ENCODE data around the gene GPR160.
A peak's percentile ranks its signal among the peaks of the same experiment; 100 is the strongest.

Gene GPR160

DNA sequence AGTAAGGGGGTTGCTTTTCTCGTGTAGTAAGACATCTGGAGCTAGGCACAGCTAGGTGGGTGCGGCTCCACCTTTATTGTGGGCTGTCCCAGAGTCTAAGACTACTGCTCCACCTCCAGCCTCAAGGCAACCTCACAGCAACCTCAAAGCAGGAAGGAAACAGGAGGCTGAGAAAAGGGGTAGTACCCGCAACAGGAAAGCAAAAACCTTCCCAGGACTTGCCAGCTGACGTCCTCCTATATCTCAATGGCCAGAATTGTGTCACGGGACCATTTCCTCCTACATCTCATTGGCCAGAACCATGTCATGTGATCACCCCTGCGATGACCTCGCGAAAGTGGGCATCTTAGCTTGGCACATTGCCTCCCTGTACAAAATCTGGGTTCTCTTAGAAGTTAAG lies 4.3 kb upstream of the GPR160 start:
- DNase-seq = peak; percentile 66

DNA sequence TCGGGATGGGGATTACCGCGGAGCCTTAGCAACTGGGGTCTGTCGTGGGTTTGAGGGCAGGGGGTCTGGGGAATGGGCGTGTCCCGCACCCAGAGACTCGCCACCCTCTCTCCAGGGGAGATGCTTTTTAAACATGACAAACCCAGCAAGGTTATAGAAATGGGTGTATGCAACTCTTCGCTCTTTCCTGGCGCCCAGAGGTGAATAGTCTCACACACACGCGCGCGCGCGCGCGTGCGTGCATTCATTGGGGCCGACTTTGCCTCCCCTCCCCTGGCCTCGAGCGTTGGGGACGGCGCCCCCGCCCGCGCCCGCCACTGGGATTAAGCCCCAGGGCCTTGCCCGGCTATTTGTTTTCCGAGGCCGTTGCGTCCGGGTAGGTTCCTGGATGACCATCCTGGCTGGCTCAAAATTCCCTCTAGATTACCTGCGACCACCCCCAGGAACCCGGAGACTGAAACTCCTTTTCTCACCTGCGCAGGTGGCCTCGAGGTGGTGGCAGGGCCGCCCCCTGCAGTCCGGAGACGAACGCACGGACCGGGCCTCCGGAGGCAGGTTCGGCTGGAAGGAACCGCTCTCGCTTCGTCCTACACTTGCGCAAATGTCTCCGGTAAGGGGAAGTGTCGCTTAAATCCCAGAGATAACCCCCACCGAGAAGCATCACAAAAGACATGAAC lies 777 bp downstream of the GPR160 start:
- peak; percentile 67 for DNase-seq

DNA sequence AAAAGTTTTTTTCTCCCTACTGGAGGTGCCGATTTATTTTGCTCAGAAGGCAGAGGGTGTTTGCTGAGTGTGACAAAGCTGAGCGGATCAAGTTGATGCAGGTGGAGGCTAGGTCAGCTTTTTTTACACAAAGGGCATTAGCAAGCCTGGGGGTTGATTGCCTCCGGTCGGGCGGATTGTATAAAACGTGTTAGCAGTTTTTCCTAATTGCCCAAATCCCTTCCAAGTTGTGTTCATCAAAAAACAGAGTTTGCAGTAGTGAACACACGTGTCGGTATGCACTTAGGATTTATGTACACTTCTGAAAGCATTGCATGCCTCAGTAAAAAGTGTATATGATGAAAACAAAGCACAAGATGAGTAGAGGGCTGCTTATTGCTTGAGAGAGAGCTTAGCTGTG lies 2.6 kb downstream of the GPR160 start:
- no peak for DNase-seq

DNA sequence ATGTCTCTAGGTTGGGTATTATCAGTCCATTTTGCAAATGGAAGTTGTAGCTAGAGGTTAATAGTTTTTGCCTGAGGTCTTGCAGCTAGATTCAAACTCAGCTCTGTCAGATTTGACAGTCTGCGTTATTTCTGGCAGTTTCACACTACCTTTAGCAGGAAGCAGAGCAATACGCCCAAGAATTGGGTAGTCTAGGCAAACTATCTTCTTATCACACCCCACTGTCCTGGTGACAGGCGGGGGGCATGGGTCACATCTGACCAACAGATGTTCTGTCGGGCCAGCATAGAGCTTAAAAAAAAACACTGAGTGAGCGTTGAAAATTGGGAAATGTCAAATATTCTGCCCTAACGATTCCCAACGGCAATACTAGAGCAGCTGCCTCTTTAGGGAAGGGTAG lies 5.7 kb downstream of the GPR160 start:
- no peak for DNase-seq

DNA sequence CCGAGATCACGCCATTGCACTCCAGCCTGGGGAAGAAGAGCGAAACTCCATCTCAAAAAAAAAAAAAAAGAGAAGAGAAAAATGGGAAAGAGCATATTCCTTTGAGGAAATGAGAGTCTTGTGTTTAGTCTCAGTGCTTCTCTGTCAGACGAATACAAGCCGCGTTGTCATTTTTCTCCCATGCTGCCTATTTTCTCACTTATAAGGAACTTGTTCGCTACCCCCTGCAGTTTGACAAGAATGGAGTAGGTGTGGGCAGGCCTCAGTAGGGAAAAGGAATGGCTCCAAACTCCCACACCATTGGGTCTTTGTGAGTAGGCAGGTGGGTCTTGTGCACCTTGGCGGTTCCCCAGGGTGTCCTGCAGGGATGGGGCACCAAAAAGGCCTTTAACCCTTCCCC lies 6.5 kb downstream of the GPR160 start:
- DNase-seq = no peak

DNA sequence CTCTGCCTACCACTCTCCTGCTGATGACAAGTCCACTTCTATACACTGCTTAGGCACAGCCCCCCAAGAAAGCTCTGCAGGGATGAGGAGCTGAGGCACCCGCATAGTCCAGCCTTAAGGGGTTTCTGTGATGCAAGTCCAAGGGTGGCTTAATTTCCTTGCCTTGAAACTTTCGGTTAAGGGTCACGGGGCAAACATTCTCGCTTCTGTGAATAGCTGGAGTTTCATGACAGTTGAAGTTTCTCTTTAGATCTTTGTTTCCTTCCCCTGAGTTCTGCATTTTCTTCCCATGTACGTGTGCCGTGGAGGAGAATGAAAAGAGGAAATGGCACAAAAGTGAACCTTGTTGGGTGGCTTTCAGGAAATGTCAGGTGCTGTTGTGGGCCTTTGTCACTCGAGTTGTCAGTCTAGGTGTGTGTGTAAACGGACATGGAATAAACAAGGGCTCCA lies 7.0 kb downstream of the GPR160 start:
- no peak for DNase-seq

DNA sequence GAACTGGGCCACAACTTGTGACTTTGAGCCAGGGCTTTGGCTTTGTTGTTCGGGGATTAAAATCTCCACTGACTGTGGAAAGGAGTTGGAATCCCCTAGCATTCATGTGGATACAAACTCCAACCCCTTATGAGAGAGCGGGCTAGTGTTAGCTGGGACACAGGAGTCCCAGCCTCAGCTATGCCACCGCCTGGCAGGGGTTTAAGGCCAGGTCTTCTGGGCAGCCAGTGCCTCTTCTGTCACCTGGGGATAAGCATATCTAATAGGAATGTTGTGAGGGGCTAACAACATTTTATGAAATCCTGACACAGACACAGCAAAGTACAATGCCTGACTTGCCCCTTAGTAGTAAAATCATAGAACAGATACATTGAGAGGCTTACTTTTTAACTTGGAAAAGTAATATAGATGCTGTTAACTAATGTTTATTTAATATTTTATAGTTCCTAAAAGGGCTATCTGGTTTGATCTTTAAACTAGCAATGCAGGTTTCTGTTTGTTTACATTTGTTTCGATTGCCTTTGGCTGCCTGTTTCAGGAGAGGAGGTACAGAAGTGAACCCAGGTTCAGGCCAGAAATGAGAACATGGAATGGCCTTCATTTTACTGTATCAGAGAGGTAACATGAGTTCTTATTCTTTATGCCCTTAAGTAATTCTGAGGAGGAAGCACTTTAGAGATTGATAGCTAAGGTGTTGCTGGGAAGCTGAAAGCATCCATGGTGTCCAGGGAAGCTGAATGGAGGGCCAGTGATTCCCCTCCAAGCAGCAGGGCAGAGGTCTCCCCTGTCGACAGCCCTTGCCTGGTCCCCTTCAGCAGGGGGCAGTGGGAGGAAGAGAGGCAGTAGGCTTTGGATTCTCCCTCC lies 8.7 kb downstream of the GPR160 start:
- DNase-seq = no peak

DNA sequence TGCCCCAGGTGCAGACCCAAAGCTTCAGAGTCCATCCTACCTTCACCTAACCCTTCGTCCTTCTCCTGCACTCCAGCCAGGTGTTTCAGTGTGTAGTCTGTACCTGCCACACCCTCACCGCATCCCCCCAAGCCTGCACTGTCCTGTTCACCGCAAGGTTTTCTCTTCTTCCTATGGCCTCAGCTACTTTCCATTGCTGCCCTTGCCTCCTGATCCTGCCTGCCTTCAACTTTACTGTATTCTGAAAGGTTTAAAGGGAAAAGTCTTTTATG lies 9.3 kb downstream of the GPR160 start:
- no peak for DNase-seq

DNA sequence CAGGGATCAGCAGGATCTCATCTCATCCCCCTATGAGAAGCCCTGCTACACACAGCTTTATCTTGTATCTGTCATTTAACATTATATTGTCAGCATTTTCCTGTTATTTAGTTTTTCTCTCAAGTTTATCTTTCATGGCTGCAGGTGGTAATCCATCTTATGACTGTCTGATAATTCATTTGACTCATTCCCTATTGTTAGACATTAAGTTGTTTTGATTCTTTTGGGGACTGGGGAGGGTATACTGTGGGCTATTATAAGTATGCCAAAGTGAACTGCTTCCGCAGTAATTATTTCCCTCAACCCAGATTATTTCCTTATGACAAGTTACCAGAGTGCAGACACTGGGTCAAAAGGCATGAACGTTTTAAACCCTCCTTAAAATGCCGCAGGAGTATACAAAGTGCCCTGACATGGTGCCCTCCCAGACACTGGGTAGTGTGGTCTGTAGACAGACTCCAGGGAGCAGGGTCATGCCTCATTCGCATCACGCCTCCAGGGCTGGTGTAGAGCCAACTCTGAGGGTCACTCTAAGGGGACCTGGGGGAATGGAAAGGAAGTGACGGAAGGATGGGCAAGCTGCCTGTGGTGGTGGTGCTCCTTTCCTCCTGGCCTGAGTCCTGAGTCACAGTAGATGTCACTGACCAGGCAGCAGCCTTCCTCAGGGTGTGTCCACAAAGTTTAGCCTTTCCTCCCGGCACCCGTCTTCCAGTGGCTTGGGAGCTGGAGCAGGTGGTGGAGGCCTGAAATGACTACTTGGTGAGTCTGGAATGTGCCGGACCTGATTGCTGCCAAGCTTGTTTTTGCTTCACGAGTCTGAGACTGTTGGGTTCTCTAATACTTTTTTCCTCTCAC lies 11.6 kb downstream of the GPR160 start:
- DNase-seq = no peak

DNA sequence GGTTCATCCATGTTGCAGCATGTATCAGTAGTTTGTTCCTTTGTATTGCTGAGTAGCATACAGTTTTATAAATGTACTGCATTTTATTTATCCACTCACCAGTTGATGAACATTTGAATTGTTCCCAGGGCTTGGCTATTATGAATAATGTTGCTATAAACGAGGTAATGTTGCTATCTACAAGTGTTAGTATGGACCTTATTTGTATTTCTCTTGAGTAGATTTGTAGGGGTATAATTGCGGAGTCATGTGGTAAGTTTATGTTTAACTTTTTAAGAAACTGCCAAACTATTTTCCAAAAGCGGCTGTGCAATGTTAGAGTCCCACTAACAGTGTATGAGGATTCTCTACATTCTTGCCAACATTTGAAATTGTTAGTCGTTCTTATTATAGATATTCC lies 13.0 kb downstream of the GPR160 start:
- DNase-seq = no peak

DNA sequence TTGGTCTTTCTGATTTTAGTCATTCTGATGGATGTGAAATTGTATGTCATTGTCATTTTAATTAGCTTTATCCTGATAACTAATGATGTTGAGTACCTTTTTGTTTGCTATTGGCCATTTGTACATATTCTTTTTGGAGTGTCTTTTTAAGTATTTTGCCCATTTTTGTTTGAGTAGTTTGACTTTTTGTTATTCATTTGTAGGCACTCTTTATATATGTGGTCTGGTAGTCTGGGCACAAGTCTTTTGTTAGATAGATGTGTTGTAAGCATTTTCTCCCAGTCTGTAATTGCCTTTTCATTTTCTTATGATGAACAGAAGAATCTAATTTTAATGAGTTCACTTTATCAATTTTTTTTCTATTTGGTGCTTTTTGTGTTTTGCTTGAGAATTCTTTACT lies 14.6 kb downstream of the GPR160 start:
- DNase-seq = no peak

DNA sequence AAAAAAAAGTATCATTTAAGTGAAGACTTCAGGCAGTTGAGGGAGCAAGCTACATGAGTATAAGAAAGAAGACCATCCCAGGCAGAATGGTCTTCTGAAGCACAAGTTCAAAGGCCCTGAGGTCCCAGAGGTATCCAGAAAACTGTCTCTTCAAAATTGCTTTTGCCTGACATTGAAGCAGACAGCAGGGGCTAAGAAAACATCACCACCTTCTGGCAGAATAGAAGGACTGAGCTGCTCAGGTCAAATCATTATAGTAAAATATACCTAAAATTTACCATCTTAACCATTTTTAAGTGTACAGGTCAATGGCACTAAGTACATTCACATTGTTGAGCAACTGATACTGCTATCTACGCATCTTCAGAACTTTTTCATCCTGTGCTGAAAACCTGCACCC lies 16.4 kb downstream of the GPR160 start:
- DNase-seq = no peak

DNA sequence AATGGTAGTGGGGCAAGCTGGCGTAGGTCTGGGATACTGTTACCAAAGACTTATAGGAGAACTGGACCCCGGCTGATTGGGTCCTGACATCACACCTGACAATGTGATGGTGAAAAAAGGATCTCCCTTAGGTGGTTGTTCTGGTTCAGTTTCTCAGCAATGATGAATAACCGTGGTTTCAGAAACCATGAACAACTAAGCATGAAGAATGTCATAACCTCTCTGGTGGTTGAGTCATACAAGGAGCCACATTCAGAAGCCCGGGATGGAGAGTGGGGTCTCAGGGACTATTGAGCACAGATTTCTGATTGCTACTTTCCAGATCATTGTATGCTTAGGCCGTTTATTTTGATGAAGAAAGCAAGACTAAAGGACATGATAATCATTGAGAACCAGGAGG lies 17.4 kb downstream of the GPR160 start:
- DNase-seq = no peak

DNA sequence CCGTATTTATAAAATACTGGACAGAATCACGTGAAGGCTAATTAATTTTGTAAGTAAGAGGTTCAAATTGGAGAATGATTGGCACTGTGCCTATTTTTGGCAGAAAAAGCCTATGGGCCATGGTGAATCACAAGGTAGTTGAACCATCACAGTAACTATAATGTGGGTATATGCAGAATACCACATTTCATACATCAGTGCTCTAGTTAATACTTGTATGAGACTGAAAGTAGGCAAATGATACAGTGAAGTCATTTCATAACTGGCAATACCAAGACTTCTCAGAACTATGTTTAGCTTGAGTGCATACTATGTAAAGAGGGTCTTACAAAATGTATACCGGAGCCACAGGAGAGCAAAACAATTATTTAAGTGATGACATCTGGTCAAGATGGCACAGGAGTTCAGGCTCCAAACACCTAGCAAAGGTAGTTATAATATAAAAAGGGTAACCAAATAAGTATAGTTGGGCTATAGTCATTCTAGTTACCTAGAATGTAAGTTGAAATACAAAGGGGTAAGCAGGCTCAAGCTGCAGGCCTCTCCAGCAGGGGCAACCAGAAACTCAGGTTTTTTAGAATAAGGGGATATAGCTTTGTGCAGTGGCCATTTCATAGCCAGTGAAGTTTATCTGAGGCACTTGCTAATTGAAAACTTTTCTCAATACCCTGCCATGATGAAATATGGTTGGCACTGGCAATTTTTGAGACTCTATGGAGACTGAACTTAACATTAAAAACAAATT lies 19.1 kb downstream of the GPR160 start:
- DNase-seq = no peak

DNA sequence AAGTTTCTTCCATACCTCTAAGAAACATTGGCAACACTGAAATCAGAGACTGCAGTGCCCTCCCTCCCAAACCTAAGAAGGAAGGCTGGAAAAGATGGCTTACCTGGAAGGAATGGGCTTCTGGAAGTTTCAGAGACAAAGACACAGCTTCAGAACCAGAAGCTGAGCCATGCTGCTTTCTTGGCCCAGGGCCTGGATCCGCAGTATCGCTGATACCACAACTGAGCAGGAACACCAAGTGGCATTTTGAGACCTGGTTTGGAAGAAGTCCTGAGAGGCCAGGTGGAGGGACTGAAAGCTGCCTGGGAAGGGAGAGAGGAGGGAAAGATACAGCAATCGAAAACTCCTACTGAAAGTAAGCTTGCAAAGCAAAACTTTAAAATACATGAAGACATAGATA lies 19.8 kb downstream of the GPR160 start:
- no peak for DNase-seq

DNA sequence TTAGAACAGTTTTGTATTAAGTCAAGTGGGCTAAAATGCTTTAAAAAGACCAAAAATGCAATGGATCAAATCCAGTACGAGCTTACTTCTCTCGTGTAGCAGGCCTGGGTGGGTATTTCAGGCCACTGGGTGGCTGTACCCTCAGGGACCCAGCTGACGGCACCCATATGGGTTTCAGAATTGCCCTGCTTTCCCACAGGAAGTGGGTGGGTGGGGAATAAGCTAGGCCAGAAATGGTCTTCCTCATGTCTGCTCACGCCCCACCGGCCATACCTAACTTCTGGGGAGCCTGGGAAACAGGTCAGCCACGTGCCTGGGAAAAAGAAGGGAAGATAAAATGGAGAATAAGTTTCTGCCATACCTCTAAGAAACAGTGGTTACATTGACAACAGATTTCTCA lies 20.3 kb downstream of the GPR160 start:
- DNase-seq = no peak

DNA sequence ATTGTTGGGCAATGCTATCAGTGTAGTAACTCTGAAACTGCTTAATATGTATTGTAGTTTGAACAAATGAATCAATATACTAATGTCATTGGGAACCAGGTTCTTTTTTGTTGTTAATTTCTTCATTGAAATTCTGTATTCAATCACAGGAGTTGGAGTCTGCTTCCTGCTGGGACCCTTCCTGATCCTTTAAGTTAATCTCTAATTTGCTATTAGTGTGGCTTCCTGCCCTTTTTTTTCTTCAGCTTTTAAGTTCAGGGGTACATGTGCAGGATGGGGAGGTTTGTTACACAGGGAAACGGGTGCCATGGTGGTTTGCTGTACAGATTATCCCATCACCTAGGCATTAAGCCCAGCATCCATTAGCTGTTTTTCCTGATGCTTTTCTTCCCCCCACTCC lies 21.7 kb downstream of the GPR160 start:
- DNase-seq = no peak

DNA sequence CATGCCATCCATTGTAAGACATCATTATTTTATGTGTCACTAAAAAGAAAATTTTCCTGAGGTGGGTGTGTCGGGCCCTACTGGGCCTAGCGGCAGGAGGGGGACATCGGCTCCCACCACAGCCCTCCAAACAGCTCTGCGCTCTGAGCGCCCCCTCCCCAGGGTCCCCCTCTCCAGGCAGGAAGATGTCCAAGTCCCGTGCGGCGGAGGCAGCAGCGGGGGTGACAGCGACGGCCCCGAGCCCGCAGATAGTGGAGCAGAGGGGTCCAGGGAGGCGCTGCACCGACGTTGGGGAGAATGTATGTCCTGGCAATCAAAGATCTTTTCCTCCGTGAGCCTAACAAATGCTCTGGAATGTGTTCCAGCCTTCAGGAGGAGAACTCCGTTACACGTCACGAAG lies 24.3 kb downstream of the GPR160 start:
- no peak for DNase-seq

DNA sequence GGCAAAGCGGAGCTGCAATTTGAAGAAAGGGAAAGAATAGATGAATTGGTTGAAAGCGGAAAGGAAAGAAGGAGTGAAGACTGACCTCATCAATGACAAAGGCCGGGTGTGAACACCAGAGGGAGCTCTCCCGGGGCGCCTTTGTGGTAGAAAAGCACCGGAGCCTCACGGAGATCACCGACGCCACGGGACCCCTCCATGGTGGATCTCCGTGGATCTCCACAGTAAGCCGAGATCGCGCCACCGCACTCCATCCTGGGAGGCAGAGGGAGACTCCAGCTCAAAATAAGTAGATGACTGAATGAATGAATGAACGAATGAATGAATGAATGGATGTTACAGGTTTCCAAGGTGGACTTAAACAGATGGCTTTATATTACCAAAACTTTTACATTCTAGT lies 25.0 kb downstream of the GPR160 start:
- DNase-seq = no peak

DNA sequence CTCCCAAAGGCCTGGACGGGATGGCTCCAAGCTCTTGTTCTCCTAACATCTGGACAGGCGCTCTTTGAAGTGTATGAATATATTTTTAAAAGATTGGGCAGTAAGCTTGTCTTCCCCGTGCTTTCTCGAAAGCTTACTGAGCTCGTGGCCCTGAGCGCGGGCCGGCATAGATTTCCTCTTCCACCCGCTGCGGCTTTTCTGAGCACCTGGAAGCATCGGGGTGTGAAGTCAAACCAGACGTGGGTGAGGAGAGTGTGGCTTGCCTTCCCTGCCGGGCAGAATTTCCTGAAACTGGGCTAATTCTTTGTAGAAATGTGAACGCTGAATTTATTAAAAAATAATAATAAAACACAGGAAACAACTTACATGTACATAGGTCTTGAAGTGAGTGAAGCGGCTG lies 25.9 kb downstream of the GPR160 start:
- no peak for DNase-seq

DNA sequence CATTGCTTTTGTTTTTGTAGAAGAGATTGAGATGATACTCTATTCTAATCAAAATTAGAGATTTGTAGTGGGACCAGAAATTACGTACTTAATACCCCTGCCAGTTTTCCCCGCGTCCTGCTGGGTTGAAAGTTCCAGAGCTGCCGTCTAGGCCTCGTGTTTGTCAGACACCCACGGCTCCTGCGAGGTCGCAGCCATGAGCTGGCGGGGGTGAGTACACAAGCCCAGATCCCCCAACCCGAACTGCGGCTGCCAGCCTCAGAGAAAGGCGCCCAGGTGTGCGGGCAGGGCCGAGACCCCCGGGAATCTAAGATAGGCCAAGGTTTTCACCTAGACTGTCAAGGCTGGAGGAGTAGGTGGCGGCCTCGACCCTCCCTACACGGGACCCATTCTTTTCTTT lies 26.3 kb downstream of the GPR160 start:
- DNase-seq = no peak

DNA sequence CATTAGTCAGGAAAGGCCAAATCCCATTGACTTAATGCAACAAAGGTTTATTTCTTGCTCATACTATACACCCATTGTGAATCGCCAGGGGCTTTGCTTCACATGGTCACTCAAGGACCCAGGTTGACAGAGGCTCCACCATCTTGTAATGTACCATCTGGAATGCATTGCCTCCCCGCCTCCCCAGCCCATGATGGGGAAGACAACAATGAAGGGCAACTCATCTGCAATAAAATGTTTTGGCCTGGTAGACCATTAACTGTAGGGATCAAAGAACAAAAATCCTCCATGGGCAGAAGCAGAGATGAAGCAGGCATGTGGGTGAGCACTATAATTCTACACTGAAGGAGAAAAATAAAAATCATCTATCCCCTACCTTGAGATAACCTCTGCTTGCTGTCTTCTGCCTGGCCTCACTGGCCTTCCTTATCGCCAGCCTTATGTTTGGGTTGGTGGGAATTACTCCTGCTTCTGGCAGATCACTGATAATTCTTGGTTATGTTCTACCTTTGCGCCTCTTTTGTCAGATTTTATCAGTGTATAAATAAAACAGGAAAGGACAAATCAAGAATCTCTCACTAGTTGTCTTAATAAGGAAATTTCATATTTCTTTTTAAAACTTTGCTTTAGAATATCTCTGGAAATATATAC lies 37.8 kb downstream of the GPR160 start:
- DNase-seq = no peak
